K562 (cell line): ENCODE measurements around the gene ADSS1. TPM values are rescaled to one million over a fixed set of nuclear protein-coding genes. Genes with fewer than 3 reads are reported as not detected.

Experiments
- ATAC-seq: fragments of 200-7000 bp; cut with Tn5 transposase; 3 replicates; pipeline ENCODE4 v1.9.1; 2020; ENCODE audit warnings: moderate library complexity
- BruUV-seq: library from RNA; stranded (reverse); fragments of 400-500 nt; replicated peaks from 2 replicates; lab custom pipeline; 2021; lab: Mats Ljungman, UMichigan
- CTCF ChIA-PET: fragments of 300-600 bp; formaldehyde crosslinking; extraction: SDS; loops from one replicate; lab custom pipeline; 2021; ENCODE audit warnings: low intra/inter-chr PET ratio; lab: Yijun Ruan, JAX
- POLR2A ChIA-PET: fragments of 300-600, 350-650 bp; sonication (Branson Sonifier 250); formaldehyde crosslinking; extraction: SDS; loops from one replicate; lab custom pipeline; 2021; ENCODE audit warnings: antibody characterized with exemption, inconsistent platforms; lab: Yijun Ruan, JAX
- DNase-seq, 4 experiments: peaks; one replicate each; pipeline versions ENCODE4 v3.0.0 to v3.0.0-alpha.2; 2011 to 2018; ENCODE audit warnings: low spot score in 3 of 4, mixed read lengths in 3 of 4; ENCODE audit errors: extremely low read depth in 1 of 4
- FAIRE-seq: peaks from 2 replicates; lab custom pipeline; 2011; peaks lifted over from hg19 to GRCh38; lab: Jason Lieb, UNC
- H2AFZ ChIP-seq: 2 replicates; pipeline ENCODE4 v1.6.0; 2011; ENCODE audit warnings: low read depth, low read length, control low read depth, inconsistent platforms
- H3K27ac ChIP-seq: fragments of 200-600 bp; 3 replicates; pipeline ENCODE4 v1.8.0; 2011; ENCODE audit warnings: low read depth, mild to moderate bottlenecking, control low read depth, inconsistent platforms, low read length, moderate library complexity, mixed read lengths; ENCODE audit errors: extremely low read depth
- H3K27me3 ChIP-seq, 2 experiments: fragments of 300-600 bp in 1 of 2; 2 replicates in 1 of 2; 3 replicates in 1 of 2; pipeline versions ENCODE4 v1.6.0 to v1.8.0; 2011; ENCODE audit warnings: inconsistent platforms in 2 of 2, low read length in 2 of 2, mild to moderate bottlenecking in 1 of 2, mixed read lengths in 1 of 2, moderate library complexity in 1 of 2; ENCODE audit not compliant: control insufficient read depth in 2 of 2, insufficient read depth in 2 of 2
- H3K36me3 ChIP-seq: fragments of 300-600 bp; 3 replicates; pipeline ENCODE4 v1.8.0; 2011; ENCODE audit warnings: mild to moderate bottlenecking, low read length, inconsistent platforms; ENCODE audit not compliant: control insufficient read depth, insufficient read depth
- H3K4me1 ChIP-seq, 2 experiments: fragments of 200-600 bp in 1 of 2; replicated peaks in 1 of 2; 2 replicates in 1 of 2; 3 replicates in 1 of 2; pipeline versions ENCODE4 v1.5.1 to v1.8.0; 2011; ENCODE audit warnings: inconsistent platforms in 2 of 2, low read length in 2 of 2, mild to moderate bottlenecking in 1 of 2, mixed read lengths in 1 of 2, moderate library complexity in 1 of 2; ENCODE audit not compliant: control insufficient read depth in 2 of 2, insufficient read depth in 2 of 2
- H3K4me2 ChIP-seq: 2 replicates; pipeline ENCODE4 v1.6.1; 2011; ENCODE audit warnings: low read length, control low read depth, inconsistent platforms, mixed read lengths; ENCODE audit not compliant: insufficient read depth
- H3K4me3 ChIP-seq: fragments of 200-600 bp; sonication (generic), shearing (Covaris generic); 2 replicates; pipeline ENCODE4 v1.5.1; 2016; ENCODE audit warnings: control low read depth, inconsistent platforms
- H3K79me2 ChIP-seq: fragments of 200-600 bp; 3 replicates; pipeline ENCODE4 v1.8.0; 2011; ENCODE audit warnings: low read length, inconsistent platforms; ENCODE audit not compliant: control insufficient read depth, insufficient read depth
- H3K9ac ChIP-seq, 2 experiments: 2 replicates each; pipeline versions ENCODE4 v1.6.0 to v1.6.1; 2011; ENCODE audit warnings: low read depth in 2 of 2, low read length in 2 of 2, control low read depth in 1 of 2, inconsistent platforms in 1 of 2, mild to moderate bottlenecking in 1 of 2, mixed read lengths in 1 of 2; ENCODE audit not compliant: insufficient read depth in 1 of 2
- H3K9me1 ChIP-seq: one replicate; pipeline ENCODE4 v1.6.0; 2011; ENCODE audit warnings: inconsistent platforms, mild to moderate bottlenecking, low read length, moderate library complexity; ENCODE audit not compliant: control insufficient read depth, insufficient read depth
- H3K9me3 ChIP-seq: replicated peaks from 2 replicates; pipeline ENCODE4 v1.5.1; 2011; ENCODE audit warnings: low read depth, low read length, inconsistent platforms; ENCODE audit not compliant: control insufficient read depth, insufficient read depth
- H4K20me1 ChIP-seq: replicated peaks from 2 replicates; pipeline ENCODE4 v1.6.1; 2011; ENCODE audit warnings: low read length, inconsistent platforms, mixed read lengths; ENCODE audit not compliant: control insufficient read depth, insufficient read depth
- CTCFL ChIP-seq: IDR thresholded peaks from 2 replicates; pipeline ENCODE4 v1.6.1; 2011; ENCODE audit warnings: borderline replicate concordance, low read depth, mild to moderate bottlenecking, moderate library complexity, low read length; ENCODE audit not compliant: insufficient read depth, poor library complexity, severe bottlenecking
- FOS ChIP-seq: IDR thresholded peaks from 3 replicates; pipeline ENCODE4 v1.6.1; 2011; ENCODE audit not compliant: insufficient read length; ENCODE audit errors: extremely low read depth
- NUFIP1 ChIP-seq: fragments of 450-650 bp; IDR thresholded peaks from 2 replicates; pipeline ENCODE4 v1.6.1; 2018; ENCODE audit not compliant: partially characterized antibody
- POLR2B ChIP-seq: fragments of 450-650 bp; IDR thresholded peaks from 2 replicates; pipeline ENCODE4 v1.6.1; 2018; ENCODE audit warnings: low read depth; ENCODE audit not compliant: partially characterized antibody
- POLR2G ChIP-seq: fragments of 200-400 bp; formaldehyde crosslinking; IDR thresholded peaks from 2 replicates; pipeline ENCODE4 v1.6.1; 2017; ENCODE audit warnings: low read depth, mild to moderate bottlenecking, antibody characterized with exemption, low read length, moderate library complexity
- RBFOX2 ChIP-seq: fragments of 200-400 bp; formaldehyde crosslinking; IDR thresholded peaks from 2 replicates; pipeline ENCODE4 v1.6.1; 2017; ENCODE audit warnings: low read depth, mild to moderate bottlenecking, low read length, moderate library complexity
- ZEB2 ChIP-seq: fragments of 450-650 bp; IDR thresholded peaks from 2 replicates; pipeline ENCODE4 v1.6.1; 2016
- WGBS: fragments of 100-300 bp; shearing (Covaris generic); methylation state at CpG from one replicate; pipeline ENCODE4 v1.1.6; 2016; ENCODE audit warnings: low coverage, mixed read lengths; ENCODE audit not compliant: insufficient coverage; ENCODE audit errors: missing lambda C conversion rate; 5-methylcytosine and 5-hydroxymethylcytosine counted together
- in situ Hi-C: fragments of 300-500 bp; cut with MboI; formaldehyde crosslinking; loops from 4 replicates; pipeline ENCODE4 v1.15.0; 2018; ENCODE audit warnings: inconsistent platforms, mixed read lengths
- intact Hi-C: fragments of 100-400 bp; cut with micrococcal nuclease; formaldehyde crosslinking; loops from 2 replicates; pipeline ENCODE4 v1.14.2; 2022
- polyA plus RNA-seq, 8 experiments: library from polyadenylated mRNA; depleted of rRNA in 4 of 8; stranded (reverse) in 5 of 8; unstranded in 3 of 8; fragments of >200 nt; fragmentation: Nextera tagmentation in 2 of 8; fragmentation: Illumina TruSeq in 1 of 8; extraction: Ambion mirVana in 2 of 8; extraction: Trizol in 1 of 8; gene quantifications; 2 replicates each; pipeline versions ENCODE4 v1.2.1 to v1.2.3, GENCODE V29; 2011 to 2014; ENCODE audit warnings: inconsistent platforms in 1 of 8, missing spikeins in 1 of 8
- total RNA-seq, 7 experiments: library from RNA; depleted of rRNA in 6 of 7; stranded (reverse); fragments of >200 nt in 6 of 7; fragmentation: Illumina TruSeq in 2 of 7; extraction: Trizol in 2 of 7; gene quantifications; 2 replicates each; pipeline versions ENCODE4 v1.2.1 to v1.2.3, GENCODE V29; 2011 to 2021; ENCODE audit warnings: low replicate concordance in 1 of 7
- TF ChIP-seq, protein P1 (sequence below): fragments of 250-450 bp; sonication (Bioruptor Pico); IDR thresholded peaks from 2 replicates; pipeline ENCODE4 v1.4.0; 2020; ENCODE audit warnings: mild to moderate bottlenecking, moderate library complexity, borderline replicate concordance
- TF ChIP-seq, protein P2 (sequence below), 3 experiments: IDR thresholded peaks in 2 of 3; conservative IDR thresholded peaks in 1 of 3; 2 replicates each; pipeline ENCODE4 v1.5.1; 2011 to 2012; ENCODE audit warnings: low read length in 3 of 3, mild to moderate bottlenecking in 3 of 3, control low read depth in 2 of 3, improper control_type of control experiment in 1 of 3, inconsistent platforms in 1 of 3, low read depth in 1 of 3, mixed read lengths in 1 of 3, moderate library complexity in 1 of 3; ENCODE audit not compliant: insufficient read depth in 2 of 3
- TF ChIP-seq, protein P3 (sequence below): fragments of 450-650 bp; formaldehyde crosslinking; IDR thresholded peaks from 2 replicates; pipeline ENCODE4 v1.4.0; 2020; ENCODE audit warnings: mild to moderate bottlenecking, moderate library complexity

The ADSS1 gene
- total and polyA plus RNA-seq, 9 of the 15 experiments (the other 6 are each of a cell fraction or from before 2014, with no cell fraction given), result 0.53 to 5.9 (median 3.9) TPM

- FAIRE-seq, result no peak
- H2AFZ ChIP-seq, result no peak overlapping the region
- ATAC-seq, result no peak
- no TSS peak for BruUV-seq
- WGBS, result 91% methylated on average over 11 of the region's 16 CpGs
- DNase-seq, result no peak
- peaks cover 62% of the 10 kb centered on the region; the same call in 1 of the 3 replicates for H3K36me3 ChIP-seq
- H3K4me1 ChIP-seq, result peaks cover 0 to 55% of the 10 kb centered on the region in 2 experiments; a peak in 2 of 5 replicates
- H3K9me1 ChIP-seq, result no peaks in the 10 kb centered on the region
- no peaks in the 10 kb centered on the region for H3K27me3 ChIP-seq
- no peak overlapping the region for H3K9ac ChIP-seq
- H3K79me2 ChIP-seq, result no peaks in the 10 kb centered on the region
- in situ Hi-C loops, result no loop called here
- no peak overlapping the region for H3K27ac ChIP-seq
- H3K4me3 ChIP-seq, result no peak overlapping the region
- H3K9me3 ChIP-seq, result no peaks in the 10 kb centered on the region
- POLR2A ChIA-PET, result no interaction called here
- no peaks in the 10 kb centered on the region for H4K20me1 ChIP-seq
- 0 out of 2 replicates have a peak, but pooled peaks have one; percentile 57 for TF ChIP-seq ZEB2
- peak; percentile 32 for TF ChIP-seq CTCFL
- TF ChIP-seq POLR2B, result no peak
- TF ChIP-seq, protein P1, sequence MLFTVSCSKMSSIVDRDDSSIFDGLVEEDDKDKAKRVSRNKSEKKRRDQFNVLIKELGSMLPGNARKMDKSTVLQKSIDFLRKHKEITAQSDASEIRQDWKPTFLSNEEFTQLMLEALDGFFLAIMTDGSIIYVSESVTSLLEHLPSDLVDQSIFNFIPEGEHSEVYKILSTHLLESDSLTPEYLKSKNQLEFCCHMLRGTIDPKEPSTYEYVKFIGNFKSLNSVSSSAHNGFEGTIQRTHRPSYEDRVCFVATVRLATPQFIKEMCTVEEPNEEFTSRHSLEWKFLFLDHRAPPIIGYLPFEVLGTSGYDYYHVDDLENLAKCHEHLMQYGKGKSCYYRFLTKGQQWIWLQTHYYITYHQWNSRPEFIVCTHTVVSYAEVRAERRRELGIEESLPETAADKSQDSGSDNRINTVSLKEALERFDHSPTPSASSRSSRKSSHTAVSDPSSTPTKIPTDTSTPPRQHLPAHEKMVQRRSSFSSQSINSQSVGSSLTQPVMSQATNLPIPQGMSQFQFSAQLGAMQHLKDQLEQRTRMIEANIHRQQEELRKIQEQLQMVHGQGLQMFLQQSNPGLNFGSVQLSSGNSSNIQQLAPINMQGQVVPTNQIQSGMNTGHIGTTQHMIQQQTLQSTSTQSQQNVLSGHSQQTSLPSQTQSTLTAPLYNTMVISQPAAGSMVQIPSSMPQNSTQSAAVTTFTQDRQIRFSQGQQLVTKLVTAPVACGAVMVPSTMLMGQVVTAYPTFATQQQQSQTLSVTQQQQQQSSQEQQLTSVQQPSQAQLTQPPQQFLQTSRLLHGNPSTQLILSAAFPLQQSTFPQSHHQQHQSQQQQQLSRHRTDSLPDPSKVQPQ (CRISPR knock-in tag), result no peak
- TF ChIP-seq, protein P2, sequence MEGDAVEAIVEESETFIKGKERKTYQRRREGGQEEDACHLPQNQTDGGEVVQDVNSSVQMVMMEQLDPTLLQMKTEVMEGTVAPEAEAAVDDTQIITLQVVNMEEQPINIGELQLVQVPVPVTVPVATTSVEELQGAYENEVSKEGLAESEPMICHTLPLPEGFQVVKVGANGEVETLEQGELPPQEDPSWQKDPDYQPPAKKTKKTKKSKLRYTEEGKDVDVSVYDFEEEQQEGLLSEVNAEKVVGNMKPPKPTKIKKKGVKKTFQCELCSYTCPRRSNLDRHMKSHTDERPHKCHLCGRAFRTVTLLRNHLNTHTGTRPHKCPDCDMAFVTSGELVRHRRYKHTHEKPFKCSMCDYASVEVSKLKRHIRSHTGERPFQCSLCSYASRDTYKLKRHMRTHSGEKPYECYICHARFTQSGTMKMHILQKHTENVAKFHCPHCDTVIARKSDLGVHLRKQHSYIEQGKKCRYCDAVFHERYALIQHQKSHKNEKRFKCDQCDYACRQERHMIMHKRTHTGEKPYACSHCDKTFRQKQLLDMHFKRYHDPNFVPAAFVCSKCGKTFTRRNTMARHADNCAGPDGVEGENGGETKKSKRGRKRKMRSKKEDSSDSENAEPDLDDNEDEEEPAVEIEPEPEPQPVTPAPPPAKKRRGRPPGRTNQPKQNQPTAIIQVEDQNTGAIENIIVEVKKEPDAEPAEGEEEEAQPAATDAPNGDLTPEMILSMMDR (IDR thresholded peaks at IDR 0.05 in 2 of 3, conservative IDR thresholded peaks at IDR 0.05 in 1 of 3; ENCODE audit: insufficient read depth in 2 of 3, low read depth in 1 of 3, low read length in 3 of 3), result 0 out of 6 replicates have a peak, but pooled peaks of 1 of the 3 experiments have one; percentile 10
- peak; percentile 52 for TF ChIP-seq POLR2G
- TF ChIP-seq RBFOX2, result peak; percentile 36; the same call in 1 of the 2 replicates
- no peak for TF ChIP-seq NUFIP1
- TF ChIP-seq FOS, result no peak
- TF ChIP-seq, protein P3, sequence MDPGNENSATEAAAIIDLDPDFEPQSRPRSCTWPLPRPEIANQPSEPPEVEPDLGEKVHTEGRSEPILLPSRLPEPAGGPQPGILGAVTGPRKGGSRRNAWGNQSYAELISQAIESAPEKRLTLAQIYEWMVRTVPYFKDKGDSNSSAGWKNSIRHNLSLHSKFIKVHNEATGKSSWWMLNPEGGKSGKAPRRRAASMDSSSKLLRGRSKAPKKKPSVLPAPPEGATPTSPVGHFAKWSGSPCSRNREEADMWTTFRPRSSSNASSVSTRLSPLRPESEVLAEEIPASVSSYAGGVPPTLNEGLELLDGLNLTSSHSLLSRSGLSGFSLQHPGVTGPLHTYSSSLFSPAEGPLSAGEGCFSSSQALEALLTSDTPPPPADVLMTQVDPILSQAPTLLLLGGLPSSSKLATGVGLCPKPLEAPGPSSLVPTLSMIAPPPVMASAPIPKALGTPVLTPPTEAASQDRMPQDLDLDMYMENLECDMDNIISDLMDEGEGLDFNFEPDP (CRISPR knock-in tag), result no peak
- TF ChIP-seq, all 486 proteins: peak for 5
- intact Hi-C loops, result no loop called here
- CTCF ChIA-PET, result no interaction called here
- no peak overlapping the region for H3K4me2 ChIP-seq
Measured at GRCh38 chr14:104776961-104777807, 53.2 kb downstream of the ADSS1 start.
